HEK293T (cell line): ENCODE measurements around the gene DOCK3.

Source experiments
- ARNT ChIP-seq: fragments of 450-650 bp; IDR thresholded peaks from 2 replicates; pipeline ENCODE4 v1.6.1; 2017; ENCODE audit warnings: mild to moderate bottlenecking
- BHLHE40 ChIP-seq: fragments of 450-650 bp; IDR thresholded peaks from 2 replicates; pipeline ENCODE4 v1.6.1; 2016; ENCODE audit warnings: mild to moderate bottlenecking, moderate library complexity, borderline replicate concordance
- ELF4 ChIP-seq: fragments of 450-650 bp; IDR thresholded peaks from 2 replicates; pipeline ENCODE4 v1.6.1; 2017; ENCODE audit warnings: antibody characterized with exemption
- FOXK2 ChIP-seq: fragments of 450-650 bp; IDR thresholded peaks from 2 replicates; pipeline ENCODE4 v1.6.1; 2016; ENCODE audit warnings: mild to moderate bottlenecking
- FOXM1 ChIP-seq: fragments of 450-650 bp; IDR thresholded peaks from 2 replicates; pipeline ENCODE4 v1.6.1; 2017; ENCODE audit warnings: mild to moderate bottlenecking, borderline replicate concordance
- HDGF ChIP-seq: fragments of 450-650 bp; IDR thresholded peaks from 2 replicates; pipeline ENCODE4 v1.6.1; 2017; ENCODE audit warnings: antibody characterized with exemption, borderline replicate concordance
- LEF1 ChIP-seq: fragments of 450-650 bp; IDR thresholded peaks from 2 replicates; pipeline ENCODE4 v1.6.1; 2017; ENCODE audit warnings: mild to moderate bottlenecking, borderline replicate concordance
- NFRKB ChIP-seq: fragments of 450-650 bp; IDR thresholded peaks from 2 replicates; pipeline ENCODE4 v1.6.1; 2016; ENCODE audit warnings: mild to moderate bottlenecking, moderate library complexity
- PKNOX1 ChIP-seq: fragments of 450-650 bp; IDR thresholded peaks from 2 replicates; pipeline ENCODE4 v1.6.1; 2016
- SP1 ChIP-seq: fragments of 450-650 bp; IDR thresholded peaks from 2 replicates; pipeline ENCODE4 v1.6.1; 2017
- SUZ12 ChIP-seq: fragments of 450-650 bp; IDR thresholded peaks from 2 replicates; pipeline ENCODE4 v1.6.1; 2016; ENCODE audit warnings: mild to moderate bottlenecking
- TARDBP ChIP-seq: fragments of 450-650 bp; IDR thresholded peaks from 2 replicates; pipeline ENCODE4 v1.6.1; 2016
- ZNF384 ChIP-seq: fragments of 450-650 bp; IDR thresholded peaks from 2 replicates; pipeline ENCODE4 v1.6.1; 2016

- TF ChIP-seq FOXK2: no peak
- no peak for TF ChIP-seq FOXM1
- TF ChIP-seq SP1: no peak
- TF ChIP-seq TARDBP: no peak
- no peak for TF ChIP-seq BHLHE40
- no peak for TF ChIP-seq PKNOX1
- TF ChIP-seq ZNF384: no peak
- no peak for TF ChIP-seq NFRKB
- TF ChIP-seq ELF4: no peak
- TF ChIP-seq LEF1: no peak
- TF ChIP-seq SUZ12: no peak
- no peak for TF ChIP-seq HDGF
- TF ChIP-seq ARNT: no peak
Observed at GRCh38 chr3:50628601-50629000, 46.1 kb upstream of the DOCK3 start.
